ENCODE data around the gene NDUFV1.

DNA sequence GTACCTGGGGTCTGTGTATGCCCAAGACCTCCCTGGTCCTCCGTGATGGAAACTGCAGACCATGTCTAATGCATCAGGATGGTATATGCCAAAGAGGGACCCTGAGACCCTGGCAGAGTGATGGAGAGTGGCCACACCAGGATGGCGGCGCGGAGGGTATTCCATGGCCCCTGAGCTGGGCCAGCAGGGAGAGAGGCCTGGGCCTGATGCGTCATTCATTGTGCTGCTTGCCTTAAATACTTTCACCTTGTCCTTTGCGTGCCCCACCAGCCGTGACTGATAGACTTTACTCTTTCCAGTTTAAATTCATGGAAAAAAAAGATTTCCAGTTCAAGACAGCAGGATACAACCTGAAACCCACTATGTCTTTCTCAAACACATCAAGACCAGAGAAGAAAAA is 5.6 kb upstream of the NDUFV1 start:
- no peak for TF ChIP-seq ZNF274 (IDR thresholded peaks at IDR 0.05; ENCODE audit: low read depth, low read length)
- no peak for TF ChIP-seq YY1 (IDR thresholded peaks at IDR 0.05; ENCODE audit: insufficient read depth, insufficient read length)
